Endothelial cell of umbilical vein (primary cell): ENCODE data around the gene PTCHD4. TPM values are rescaled to one million over a fixed set of nuclear protein-coding genes. Genes with fewer than 3 reads are reported as not detected.

Experiments
- BruUV-seq: library from RNA; stranded (reverse); fragments of 400-500 nt; replicated peaks from 2 replicates; lab custom pipeline; 2021; lab: Mats Ljungman, UMichigan
- CTCF ChIA-PET: fragments of 300-600, 350-600 bp; sonication (Branson Sonifier 250); formaldehyde crosslinking; loops from one replicate; lab custom pipeline; 2021; ENCODE audit warnings: antibody characterized with exemption, inconsistent platforms; lab: Charles Lee
- POLR2A ChIA-PET: fragments of 300-600, 350-600 bp; sonication (Branson Sonifier 250); formaldehyde crosslinking; loops from one replicate; lab custom pipeline; 2021; ENCODE audit warnings: antibody characterized with exemption, inconsistent platforms; lab: Charles Lee
- DNase-seq: peaks from one replicate; pipeline ENCODE4 v3.0.0-alpha.2; 2011; ENCODE audit warnings: low read depth, low spot score
- FAIRE-seq: peaks from 2 replicates; lab custom pipeline; 2011; peaks lifted over from hg19 to GRCh38; lab: Jason Lieb, UNC
- H2AFZ ChIP-seq: 2 replicates; pipeline ENCODE4 v1.6.0; 2012; ENCODE audit warnings: low read depth, low read length, control low read depth, inconsistent platforms
- H3K27ac ChIP-seq: 2 replicates; pipeline ENCODE4 v1.5.1; 2011; ENCODE audit warnings: low read depth, mild to moderate bottlenecking, control low read depth, low read length, moderate library complexity; ENCODE audit not compliant: insufficient read depth
- H3K27me3 ChIP-seq, 2 experiments: 2 replicates each; pipeline versions ENCODE4 v1.6.0 to v1.6.1; 2011; ENCODE audit warnings: low read length in 2 of 2, mixed read lengths in 1 of 2; ENCODE audit not compliant: control insufficient read depth in 2 of 2, insufficient read depth in 2 of 2
- H3K36me3 ChIP-seq, 2 experiments: 2 replicates in 1 of 2; 3 replicates in 1 of 2; pipeline ENCODE4 v1.5.1; 2011; ENCODE audit warnings: low read length in 2 of 2, mild to moderate bottlenecking in 1 of 2, moderate library complexity in 1 of 2; ENCODE audit not compliant: control insufficient read depth in 2 of 2, insufficient read depth in 2 of 2; ENCODE audit errors: extremely low read depth in 1 of 2
- H3K4me1 ChIP-seq: 3 replicates; pipeline ENCODE4 v1.5.1; 2011; ENCODE audit warnings: mild to moderate bottlenecking, low read length; ENCODE audit not compliant: control insufficient read depth, insufficient read depth; ENCODE audit errors: extremely low read depth
- H3K4me2 ChIP-seq: 2 replicates; pipeline ENCODE4 v1.6.1; 2011; ENCODE audit warnings: low read length, control low read depth, mixed read lengths; ENCODE audit not compliant: insufficient read depth
- H3K4me3 ChIP-seq, 3 experiments: fragments of 200-600 bp in 1 of 3; sonication (generic), shearing (Covaris generic) in 1 of 3; replicated peaks in 1 of 3; 2 replicates each; pipeline ENCODE4 v1.5.1; 2011 to 2016; ENCODE audit warnings: control low read depth in 3 of 3, low read length in 3 of 3, mild to moderate bottlenecking in 2 of 3, inconsistent platforms in 1 of 3, low read depth in 1 of 3, moderate library complexity in 1 of 3; ENCODE audit not compliant: insufficient read depth in 1 of 3
- H3K79me2 ChIP-seq: 2 replicates; pipeline ENCODE4 v1.6.0; 2012; ENCODE audit warnings: low read length, inconsistent platforms; ENCODE audit not compliant: control insufficient read depth, insufficient read depth
- H3K9ac ChIP-seq: replicated peaks from 2 replicates; pipeline ENCODE3; 2011; ENCODE audit warnings: low read length, control low read depth; ENCODE audit not compliant: insufficient read depth; ENCODE audit errors: extremely low read depth
- H3K9me1 ChIP-seq: replicated peaks from 3 replicates; pipeline ENCODE4 v1.6.0; 2011; ENCODE audit warnings: mild to moderate bottlenecking, low read length; ENCODE audit not compliant: control insufficient read depth, insufficient read depth; ENCODE audit errors: extremely low read depth
- H3K9me3 ChIP-seq: replicated peaks from 2 replicates; pipeline ENCODE4 v1.5.1; 2012; ENCODE audit warnings: low read length, inconsistent platforms; ENCODE audit not compliant: control insufficient read depth, insufficient read depth
- H4K20me1 ChIP-seq: replicated peaks from 2 replicates; pipeline ENCODE3; 2011; ENCODE audit warnings: mild to moderate bottlenecking, low read length; ENCODE audit not compliant: control insufficient read depth, insufficient read depth; ENCODE audit errors: extremely low read depth
- CTCF ChIP-seq, 2 donors: IDR thresholded peaks; 1 replicate in 1 of 2; 2 replicates in 1 of 2; pipeline ENCODE4 v1.5.1; 2011; ENCODE audit warnings: low read length in 2 of 2, mild to moderate bottlenecking in 2 of 2, moderate library complexity in 2 of 2, control low read depth in 1 of 2, inconsistent platforms in 1 of 2, low read depth in 1 of 2; ENCODE audit not compliant: insufficient read depth in 1 of 2; ENCODE audit errors: extremely low read depth in 1 of 2
- EZH2 ChIP-seq: IDR thresholded peaks from 2 replicates; pipeline ENCODE4 v1.6.1; 2012; ENCODE audit warnings: borderline replicate concordance, low read depth, mild to moderate bottlenecking, moderate library complexity, low read length, inconsistent platforms; ENCODE audit not compliant: severe bottlenecking
- FOS ChIP-seq: IDR thresholded peaks from 2 replicates; pipeline ENCODE4 v1.6.1; 2011; ENCODE audit warnings: mild to moderate bottlenecking, low read length, moderate library complexity, borderline replicate concordance; ENCODE audit not compliant: insufficient read depth
- GATA2 ChIP-seq: IDR thresholded peaks from 2 replicates; pipeline ENCODE4 v1.7.0; 2011; ENCODE audit warnings: low read depth, mild to moderate bottlenecking, moderate library complexity, mixed read lengths, low read length; ENCODE audit not compliant: insufficient read length, insufficient read depth
- JUN ChIP-seq: IDR thresholded peaks from 2 replicates; pipeline ENCODE4 v1.6.1; 2011; ENCODE audit warnings: borderline replicate concordance, low read depth; ENCODE audit not compliant: insufficient read length, insufficient read depth
- MAX ChIP-seq: IDR thresholded peaks from 2 replicates; pipeline ENCODE4 v1.6.1; 2011; ENCODE audit not compliant: insufficient read depth, insufficient read length
- MYC ChIP-seq: IDR thresholded peaks from one replicate; pipeline ENCODE4 v1.6.1; 2011; ENCODE audit warnings: mild to moderate bottlenecking, low read depth, low read length
- POLR2A ChIP-seq: IDR thresholded peaks from 2 replicates; pipeline ENCODE4 v1.6.1; 2012; ENCODE audit warnings: low read depth, mild to moderate bottlenecking, control low read depth, low read length
- POLR2AphosphoS5 ChIP-seq: IDR thresholded peaks from 2 replicates; pipeline ENCODE4 v1.6.1; 2012; ENCODE audit warnings: low read depth, mild to moderate bottlenecking, control low read depth, low read length, moderate library complexity; ENCODE audit not compliant: insufficient read depth
- dilution Hi-C: fragments of 300-500 bp; cut with MboI; formaldehyde crosslinking; loops from one replicate; pipeline ENCODE4 v1.15.0; 2019; ENCODE audit warnings: low sequenced_read_pairs; ENCODE audit not compliant: extremely low pct_ligation_motif_present
- intact Hi-C: fragments of 100-400 bp; cut with micrococcal nuclease; formaldehyde crosslinking; loops from one replicate; pipeline ENCODE4 v1.10.0; 2022
- polyA plus RNA-seq, 4 experiments: library from polyadenylated mRNA; depleted of rRNA in 3 of 4; stranded (reverse) in 3 of 4; unstranded in 1 of 4; fragments of >200 nt; gene quantifications; 2 replicates each; pipeline versions ENCODE4 v1.2.1 to v1.2.3, GENCODE V29; 2011 to 2012; ENCODE audit warnings: missing spikeins in 1 of 4
- total RNA-seq: library from RNA; stranded (reverse); gene quantifications from 2 replicates; pipeline ENCODE4 v1.2.3, GENCODE V29; 2021

The PTCHD4 gene
- total and polyA plus RNA-seq, 2 donors (not counting 3 experiments of a cell fraction or from before 2014, with no cell fraction given): 1.3 to 2.0 TPM

GRCh38 chr6:48069280-48069679, 41.7 kb downstream of the PTCHD4 start:
- CTCF ChIA-PET: no interaction called here

More at GRCh38 chr6:48069280-48069679, 41.7 kb downstream of the PTCHD4 start:
- DNase-seq (no peak), FAIRE-seq (no peak)
- no peaks in the 10 kb centered on the region for H3K9me3 ChIP-seq
- H3K27me3 ChIP-seq: peaks cover 14 to 15% of the 10 kb centered on the region in 2 experiments
- H3K79me2 ChIP-seq: no peaks in the 10 kb centered on the region
- no peaks in the 10 kb centered on the region for H3K36me3 ChIP-seq
- TF ChIP-seq CTCF (IDR thresholded peaks at IDR 0.05; ENCODE audit: extremely low read depth in 1 of 2, insufficient read depth in 1 of 2, low read depth in 1 of 2, low read length in 2 of 2) (no peak), EZH2 (no peak), POLR2A (no peak), MYC (no peak), FOS (no peak), MAX (no peak), GATA2 (no peak), JUN (no peak), POLR2AphosphoS5 (no peak)
- H3K4me1 ChIP-seq: no peaks in the 10 kb centered on the region
- dilution Hi-C loops: no loop called here
- no peak overlapping the region for H3K4me3 ChIP-seq
- no peak overlapping the region for H3K27ac ChIP-seq
- POLR2A ChIA-PET: no interaction called here
- H3K9me1 ChIP-seq: no peaks in the 10 kb centered on the region
- no peak overlapping the region for H2AFZ ChIP-seq
- H4K20me1 ChIP-seq: no peaks in the 10 kb centered on the region
- no peak overlapping the region for H3K4me2 ChIP-seq
- intact Hi-C loops: no loop called here
- BruUV-seq: no TSS peak
- H3K9ac ChIP-seq: no peak overlapping the region
